C4-2B (cell line): ENCODE measurements around the gene LRRC23.

Experiments used
- H3K27ac ChIP-seq: fragments of 450-650 bp; 2 replicates; pipeline ENCODE4 v1.5.1; 2017
- CTCF ChIP-seq: fragments of 450-650 bp; conservative IDR thresholded peaks from 2 replicates; pipeline ENCODE4 v1.5.1; 2017; ENCODE audit warnings: mild to moderate bottlenecking
- ZFX ChIP-seq: fragments of 450-650 bp; IDR thresholded peaks from 2 replicates; pipeline ENCODE4 v1.6.1; 2017

LRRC23 gene

DNA sequence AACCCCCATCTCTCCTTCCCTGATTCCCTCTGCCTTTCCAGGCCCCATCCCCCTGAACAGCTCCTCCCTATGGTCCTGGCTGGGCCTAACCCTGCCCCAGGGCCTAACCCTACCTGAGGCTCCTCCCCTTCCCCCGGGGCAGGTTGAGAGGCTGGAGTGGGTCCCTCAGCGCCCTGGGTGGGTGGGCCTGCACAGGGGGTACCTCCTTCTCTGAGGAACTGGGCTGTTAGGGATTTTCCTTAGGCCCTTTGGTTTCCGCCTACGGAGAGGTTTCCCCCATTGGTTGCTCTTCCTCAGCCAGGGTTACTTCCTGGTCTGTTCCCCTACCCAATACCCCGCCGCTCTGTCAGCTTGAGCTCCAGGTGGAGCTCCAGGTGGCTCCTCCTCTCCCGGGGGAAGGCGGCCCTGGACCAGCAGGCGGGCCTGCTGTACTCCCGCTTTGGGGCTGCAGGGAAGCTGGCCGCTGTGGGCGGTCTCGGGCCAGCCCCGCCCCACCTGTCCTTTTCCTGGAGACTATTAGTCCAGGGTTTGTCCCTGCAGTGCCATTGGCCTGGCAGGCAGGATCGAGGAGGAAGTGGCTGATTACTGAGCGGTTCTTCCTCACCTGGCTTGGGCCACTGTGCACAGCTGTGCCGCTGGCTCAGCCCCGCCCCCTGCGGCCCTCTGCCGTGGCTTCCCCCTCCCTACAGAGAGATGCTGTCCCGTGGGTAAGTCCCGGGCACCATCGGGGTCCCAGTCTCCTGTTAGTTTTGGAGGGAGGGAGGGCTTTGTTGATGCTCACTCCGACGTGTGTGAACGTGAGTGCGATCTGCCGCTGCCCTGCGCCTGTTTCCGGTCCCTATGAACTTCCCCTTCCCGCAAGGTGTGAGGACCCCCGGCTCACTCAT is 41.7 kb downstream of the LRRC23 start:
- no peak; the same call in 1 of the 2 replicates for TF ChIP-seq ZFX
- no peak for TF ChIP-seq CTCF

DNA sequence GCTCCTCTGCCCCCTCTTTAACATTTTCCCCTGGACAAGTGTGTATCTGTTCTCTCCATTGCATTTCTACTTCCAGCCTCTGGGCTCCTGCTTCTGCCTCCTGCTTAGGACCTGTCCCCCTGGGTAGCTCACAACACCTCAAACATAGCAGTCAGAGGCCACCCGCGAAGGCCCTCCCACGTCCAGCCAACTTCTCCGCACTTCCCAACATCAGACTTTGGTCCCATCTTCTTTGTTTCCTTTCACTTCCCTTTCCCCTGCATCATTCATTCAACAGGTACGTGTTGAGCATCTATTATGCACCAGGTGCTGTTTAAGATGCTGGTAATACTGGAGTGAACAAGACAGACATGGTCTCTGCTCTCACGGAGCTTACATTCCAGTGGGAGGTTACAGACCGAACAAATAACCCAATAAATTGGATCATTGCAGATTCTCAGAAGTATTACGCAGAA is 42.3 kb downstream of the LRRC23 start:
- H3K27ac ChIP-seq: peak overlapping the region; percentile 96
- TF ChIP-seq ZFX: no peak
- TF ChIP-seq CTCF: no peak

More for the DNA sequence above, 41.7 kb downstream of the LRRC23 start:
- peak overlapping the region; percentile 96 for H3K27ac ChIP-seq

DNA sequence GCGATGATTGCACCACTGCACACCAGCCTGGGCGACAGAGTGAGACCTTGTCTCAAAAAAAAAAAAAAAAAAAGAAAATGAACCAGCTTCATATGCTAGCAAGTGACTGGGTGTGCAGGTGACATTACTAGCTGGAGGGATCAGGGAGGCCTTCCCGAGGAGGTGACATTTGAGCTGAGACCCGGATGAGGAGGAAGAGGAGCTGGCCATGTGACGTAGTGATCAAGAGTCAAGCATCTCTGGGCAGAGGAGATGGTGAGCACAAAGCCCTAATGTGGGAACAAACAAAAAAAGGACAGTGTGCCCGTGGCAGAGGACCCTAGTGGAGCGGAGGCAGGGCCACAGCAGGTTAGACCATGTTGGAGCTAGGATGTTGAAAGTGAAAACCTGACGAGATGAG is 43.0 kb downstream of the LRRC23 start:
- no peak for TF ChIP-seq CTCF
- no peak for TF ChIP-seq ZFX
- no peak overlapping the region for H3K27ac ChIP-seq

GRCh38 chr12:6948873-6949594 is 44.4 kb downstream of the LRRC23 start:
- no peak; the same call in 1 of the 2 replicates for TF ChIP-seq CTCF
- TF ChIP-seq ZFX: no peak
- no peak overlapping the region for H3K27ac ChIP-seq

- TF ChIP-seq CTCF: no peak
- no peak for TF ChIP-seq ZFX
- H3K27ac ChIP-seq: no peak overlapping the region
Observed at GRCh38 chr12:6950401-6950801, 45.8 kb downstream of the LRRC23 start.

- H3K27ac ChIP-seq: no peak within 1 kb of the TSS
- TF ChIP-seq ZFX (no peak), CTCF (no peak)
Observed at GRCh38 chr12:6950811-6951540, 46.4 kb downstream of the LRRC23 start, which contains the start of gene PTPN6. PTPN6 (plus strand) TSS chr12:6951356; CDS start chr12:6951513, 157 bp downstream.
